SW480 (cell line): ENCODE measurements around the gene SRD5A3.
A peak's percentile ranks its signal among the peaks of the same experiment; 100 is the strongest.
"Not testable (repeated sequence)": the region's sequence is repeated elsewhere in the genome, so short reads cannot be mapped to it uniquely, and the experiment has no call there.

Experiments
- DNase-seq: peaks from one replicate; pipeline ENCODE4 v3.0.0-alpha.2; 2016; ENCODE audit warnings: low spot score

The SRD5A3 gene

GRCh38 chr4:55346851-55347255 lies 811 bp downstream of the SRD5A3 start:
- DNase-seq, result no peak

- DNase-seq, result no peak
Observed at GRCh38 chr4:55347610-55348228, 1.7 kb downstream of the SRD5A3 start.

GRCh38 chr4:55348466-55348865 lies 2.4 kb downstream of the SRD5A3 start:
- no peak for DNase-seq

- DNase-seq, result not testable (repeated sequence)
Observed at GRCh38 chr4:55350870-55351269, 4.8 kb downstream of the SRD5A3 start.

- no peak for DNase-seq
Observed at GRCh38 chr4:55351824-55352223, 5.8 kb downstream of the SRD5A3 start.

GRCh38 chr4:55352726-55353125 lies 6.7 kb downstream of the SRD5A3 start:
- no peak for DNase-seq

- not testable (repeated sequence) for DNase-seq
Observed at GRCh38 chr4:55353228-55353747, 7.2 kb downstream of the SRD5A3 start.

- DNase-seq, result no peak
Observed at GRCh38 chr4:55354648-55355047, 8.6 kb downstream of the SRD5A3 start.

GRCh38 chr4:55355555-55355954 lies 9.5 kb downstream of the SRD5A3 start:
- DNase-seq, result no peak

GRCh38 chr4:55356991-55357461 lies 11.0 kb downstream of the SRD5A3 start:
- no peak for DNase-seq

- DNase-seq, result no peak
Observed at GRCh38 chr4:55358246-55358645, 12.2 kb downstream of the SRD5A3 start.

- peak; percentile 40 for DNase-seq
Observed at GRCh38 chr4:55358668-55359067, 12.6 kb downstream of the SRD5A3 start.

- no peak for DNase-seq
Observed at GRCh38 chr4:55359397-55359916, 13.4 kb downstream of the SRD5A3 start.

GRCh38 chr4:55362938-55363337 lies 16.9 kb downstream of the SRD5A3 start:
- DNase-seq, result not testable (repeated sequence)

GRCh38 chr4:55363691-55364351 lies 17.8 kb downstream of the SRD5A3 start:
- DNase-seq, result no peak

GRCh38 chr4:55364691-55365344 lies 18.8 kb downstream of the SRD5A3 start:
- DNase-seq, result no peak

GRCh38 chr4:55365345-55365728 lies 19.3 kb downstream of the SRD5A3 start:
- no peak for DNase-seq

GRCh38 chr4:55366621-55367020 lies 20.6 kb downstream of the SRD5A3 start:
- DNase-seq, result no peak

GRCh38 chr4:55367084-55367722 lies 21.2 kb downstream of the SRD5A3 start:
- DNase-seq, result no peak

GRCh38 chr4:55369968-55370367 lies 23.9 kb downstream of the SRD5A3 start:
- DNase-seq, result no peak

GRCh38 chr4:55372259-55372658 lies 26.2 kb downstream of the SRD5A3 start:
- DNase-seq, result no peak

- no peak for DNase-seq
Observed at GRCh38 chr4:55373461-55373860, 27.4 kb downstream of the SRD5A3 start.
